Stimulated activated CD4-positive, alpha-beta T cell treated with anti-CD3 and anti-CD28 coated beads, Interleukin-1b, Interleukin-23, amount 100 ng/mL, for 48 hours (primary cell): Measurements from ENCODE around the gene SOX1.

Experiments used
- DNase-seq: peaks from one replicate; pipeline ENCODE4 v3.0.0-alpha.2; 2020

The SOX1 gene

GRCh38 chr13:112059457-112060281, 7.3 kb upstream of the SOX1 start:
- DNase-seq, result no peak

GRCh38 chr13:112060282-112060830, 6.6 kb upstream of the SOX1 start:
- no peak for DNase-seq

GRCh38 chr13:112060899-112061366, 6.0 kb upstream of the SOX1 start:
- DNase-seq, result no peak

DNA sequence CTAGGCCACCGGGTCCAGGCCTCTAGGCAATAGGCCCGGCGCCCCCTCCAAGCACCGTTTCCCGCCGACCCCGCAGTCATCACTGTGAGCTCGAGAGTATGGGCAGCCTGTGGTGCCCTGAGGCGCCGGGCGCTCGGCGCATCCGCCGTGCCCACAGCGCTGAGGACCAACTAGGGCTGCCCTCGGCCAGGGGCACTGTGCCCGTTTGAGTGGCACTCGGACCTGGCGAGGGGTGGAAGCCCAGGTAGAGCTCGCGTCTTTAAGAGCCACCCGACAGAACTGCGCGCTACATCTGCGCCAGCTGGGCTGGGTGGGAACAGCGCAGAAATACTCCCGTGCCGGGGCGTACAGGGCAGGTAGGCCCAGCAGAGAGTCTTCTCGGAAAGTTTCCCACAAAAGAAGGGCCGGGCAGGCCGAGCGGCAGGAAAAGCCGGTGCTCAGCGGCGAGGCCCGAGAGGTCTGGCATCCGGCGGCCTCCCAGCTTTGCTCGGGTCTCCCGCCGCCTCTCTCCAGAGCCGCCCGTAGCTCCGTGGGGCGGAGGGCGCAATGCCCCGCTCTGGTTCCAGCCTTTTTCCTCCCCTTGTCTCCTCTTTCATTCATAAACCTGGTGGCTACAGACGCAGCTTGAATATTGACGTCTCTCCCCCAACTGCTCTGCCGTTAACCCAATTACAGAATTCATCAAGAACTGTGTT, 5.4 kb upstream of the SOX1 start:
- no peak for DNase-seq

- no peak for DNase-seq
These were observed 4.8 kb upstream of the SOX1 start for GRCh38 chr13:112062072-112062567.

DNA sequence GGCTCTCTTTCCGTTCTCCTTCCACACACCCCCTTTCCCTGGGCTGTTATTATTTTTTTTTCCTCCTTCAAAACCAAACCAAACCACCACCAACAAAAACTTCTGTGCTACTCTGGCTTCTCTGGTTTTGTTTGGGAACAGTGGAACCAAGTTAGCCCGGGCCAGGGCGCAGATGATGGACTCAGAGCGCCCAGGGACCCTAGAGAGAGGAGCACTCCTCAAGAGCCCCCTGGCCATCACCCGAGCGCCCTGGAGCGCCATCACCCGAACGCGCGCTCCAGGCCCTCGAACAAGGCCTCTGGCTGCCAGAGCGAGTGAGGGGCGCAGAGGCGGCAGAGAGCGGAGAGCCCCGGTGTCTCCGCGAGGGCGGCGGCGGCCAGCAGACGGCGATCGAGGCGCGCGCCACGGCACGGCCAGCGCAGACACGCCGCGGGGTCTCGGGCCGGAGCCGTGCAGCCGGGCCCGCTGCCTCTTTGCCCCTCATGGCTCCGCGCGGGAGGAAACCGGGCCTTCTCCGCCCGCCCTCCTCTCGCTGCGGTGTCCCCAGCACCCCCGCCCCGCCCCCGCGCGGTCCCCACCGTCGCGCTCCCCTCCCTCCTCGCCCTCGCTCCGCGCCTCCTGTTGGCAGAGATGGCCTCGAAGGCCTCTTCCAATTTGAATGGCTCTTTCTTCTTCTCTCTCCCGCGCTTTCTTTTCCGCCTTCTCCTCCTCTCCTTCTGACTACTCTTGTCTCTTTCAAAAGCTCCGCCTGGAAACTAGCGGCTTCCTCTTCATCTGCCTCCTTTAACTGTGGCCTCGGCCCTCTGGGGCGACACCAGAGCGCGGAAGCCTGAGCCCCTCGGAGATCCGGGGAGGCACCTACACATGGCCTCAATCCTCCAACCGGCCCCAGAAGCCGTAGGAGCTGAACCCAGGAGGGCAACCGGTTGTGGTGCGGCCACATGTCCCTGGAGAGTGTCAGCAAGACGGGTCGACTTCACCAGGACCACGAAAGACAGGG, 4.1 kb upstream of the SOX1 start:
- DNase-seq, result no peak

GRCh38 chr13:112063807-112064206, 3.1 kb upstream of the SOX1 start:
- no peak for DNase-seq

- DNase-seq, result no peak
These were observed 2.7 kb upstream of the SOX1 start for GRCh38 chr13:112064222-112064621.

DNA sequence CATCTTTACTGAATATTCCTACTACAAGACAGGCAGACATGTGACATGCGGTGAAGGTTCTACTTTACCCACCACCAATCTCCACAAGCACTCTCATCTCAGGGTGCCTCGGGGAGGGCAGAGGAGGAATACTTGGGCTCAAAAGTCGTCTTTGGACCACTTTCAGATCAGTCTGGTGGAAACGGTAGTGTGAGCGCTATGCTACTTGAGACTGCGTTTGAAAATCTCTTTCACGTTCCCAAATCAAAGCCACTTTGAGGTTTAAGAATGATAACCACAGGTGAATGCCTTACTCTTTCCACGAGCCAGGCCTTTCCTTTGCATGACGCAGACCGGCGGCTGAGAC, 1.5 kb upstream of the SOX1 start:
- DNase-seq, result no peak

DNA sequence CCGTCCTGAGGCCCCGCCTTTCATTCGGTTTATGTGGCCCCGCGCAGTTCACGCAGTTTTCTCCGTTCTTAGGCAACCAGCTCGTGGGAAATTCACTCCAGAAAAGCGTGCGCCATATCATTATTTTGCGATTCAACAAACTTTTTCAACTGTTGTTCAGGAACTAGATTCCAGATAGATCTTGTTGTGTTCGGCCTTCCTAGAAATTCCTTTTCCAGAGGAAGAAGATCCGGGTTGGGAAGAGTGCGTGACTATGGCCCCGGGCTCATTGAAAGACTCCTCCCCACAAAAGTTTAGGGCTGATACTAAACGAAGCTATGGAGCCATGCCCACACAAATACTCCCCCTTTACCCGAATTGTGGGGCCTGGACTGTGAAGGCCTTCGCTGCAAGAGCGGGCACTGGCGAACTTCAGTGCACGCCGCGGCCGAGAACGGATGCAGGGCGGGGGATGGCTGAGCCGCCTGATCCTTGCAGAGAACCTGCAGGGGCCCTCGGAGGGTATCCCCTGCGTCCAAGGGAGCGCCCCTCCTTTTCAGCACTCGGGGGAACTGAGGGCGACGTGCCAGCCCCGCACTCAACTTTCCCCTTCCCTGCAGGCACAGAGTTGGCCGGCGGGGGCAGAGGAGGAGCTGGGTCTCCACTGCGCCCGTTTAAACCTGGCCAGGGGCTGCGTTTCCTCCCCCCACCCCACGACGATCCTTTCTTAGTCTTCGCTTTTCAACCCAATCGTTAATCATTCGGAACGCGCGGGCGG, 904 bp upstream of the SOX1 start:
- no peak for DNase-seq

- peak; percentile 70 for DNase-seq
These were observed 335 bp upstream of the SOX1 start for GRCh38 chr13:112066624-112067004.

GRCh38 chr13:112067871-112068539, 1.1 kb downstream of the SOX1 start:
- no peak for DNase-seq

DNA sequence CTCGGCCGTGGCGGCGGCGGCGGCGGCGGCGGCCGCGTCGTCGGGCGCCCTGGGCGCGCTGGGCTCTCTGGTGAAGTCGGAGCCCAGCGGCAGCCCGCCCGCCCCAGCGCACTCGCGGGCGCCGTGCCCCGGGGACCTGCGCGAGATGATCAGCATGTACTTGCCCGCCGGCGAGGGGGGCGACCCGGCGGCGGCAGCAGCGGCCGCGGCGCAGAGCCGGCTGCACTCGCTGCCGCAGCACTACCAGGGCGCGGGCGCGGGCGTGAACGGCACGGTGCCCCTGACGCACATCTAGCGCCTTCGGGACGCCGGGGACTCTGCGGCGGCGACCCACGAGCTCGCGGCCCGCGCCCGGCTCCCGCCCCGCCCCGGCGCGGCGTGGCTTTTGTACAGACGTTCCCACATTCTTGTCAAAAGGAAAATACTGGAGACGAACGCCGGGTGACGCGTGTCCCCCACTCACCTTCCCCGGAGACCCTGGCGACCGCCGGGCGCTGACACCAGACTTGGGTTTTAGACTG, 1.7 kb downstream of the SOX1 start:
- DNase-seq, result no peak

GRCh38 chr13:112069061-112069844, 2.3 kb downstream of the SOX1 start:
- DNase-seq, result no peak

- DNase-seq, result no peak
These were observed 2.9 kb downstream of the SOX1 start for GRCh38 chr13:112069845-112070251.

GRCh38 chr13:112071102-112071722, 4.3 kb downstream of the SOX1 start:
- no peak for DNase-seq

DNA sequence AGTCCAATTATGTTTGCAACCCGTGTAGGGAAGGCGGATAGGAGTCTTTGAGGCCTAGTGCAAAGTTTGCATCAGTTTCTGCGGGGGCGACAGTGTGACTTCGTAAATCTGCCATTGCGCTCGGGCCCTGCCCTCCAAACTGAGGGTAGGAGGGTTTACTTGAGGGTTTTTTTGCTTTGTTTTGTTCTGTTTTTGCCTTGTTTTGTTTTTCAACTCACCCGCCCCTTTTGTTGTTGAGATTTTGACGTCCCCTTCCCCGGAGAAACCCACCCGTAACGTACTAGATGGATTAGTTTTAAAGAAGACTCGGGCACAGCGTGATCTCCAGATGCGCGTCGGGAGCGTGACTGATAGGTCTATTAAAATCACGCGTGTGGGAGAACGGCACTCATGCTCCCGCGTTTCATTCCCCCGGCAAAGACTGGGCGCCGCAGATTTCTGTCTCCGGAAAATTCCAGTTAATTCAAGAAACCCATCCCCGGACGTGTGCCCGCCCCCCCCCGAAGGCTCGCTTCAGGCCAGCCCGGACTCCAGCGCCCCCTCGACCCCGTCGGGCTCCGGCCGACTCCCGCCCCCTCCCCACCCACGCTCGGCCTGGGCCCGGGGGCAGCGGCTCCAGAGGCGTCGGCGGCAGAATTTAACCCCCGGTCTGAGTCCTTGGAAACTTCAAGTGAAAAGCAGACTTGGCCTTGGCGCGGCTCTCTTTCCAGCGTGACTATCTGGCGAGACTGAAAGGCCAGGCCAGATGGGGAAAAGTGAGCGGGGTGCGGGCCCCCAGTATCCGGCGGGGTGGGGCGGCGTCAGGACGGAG, 5.0 kb downstream of the SOX1 start:
- no peak for DNase-seq

DNA sequence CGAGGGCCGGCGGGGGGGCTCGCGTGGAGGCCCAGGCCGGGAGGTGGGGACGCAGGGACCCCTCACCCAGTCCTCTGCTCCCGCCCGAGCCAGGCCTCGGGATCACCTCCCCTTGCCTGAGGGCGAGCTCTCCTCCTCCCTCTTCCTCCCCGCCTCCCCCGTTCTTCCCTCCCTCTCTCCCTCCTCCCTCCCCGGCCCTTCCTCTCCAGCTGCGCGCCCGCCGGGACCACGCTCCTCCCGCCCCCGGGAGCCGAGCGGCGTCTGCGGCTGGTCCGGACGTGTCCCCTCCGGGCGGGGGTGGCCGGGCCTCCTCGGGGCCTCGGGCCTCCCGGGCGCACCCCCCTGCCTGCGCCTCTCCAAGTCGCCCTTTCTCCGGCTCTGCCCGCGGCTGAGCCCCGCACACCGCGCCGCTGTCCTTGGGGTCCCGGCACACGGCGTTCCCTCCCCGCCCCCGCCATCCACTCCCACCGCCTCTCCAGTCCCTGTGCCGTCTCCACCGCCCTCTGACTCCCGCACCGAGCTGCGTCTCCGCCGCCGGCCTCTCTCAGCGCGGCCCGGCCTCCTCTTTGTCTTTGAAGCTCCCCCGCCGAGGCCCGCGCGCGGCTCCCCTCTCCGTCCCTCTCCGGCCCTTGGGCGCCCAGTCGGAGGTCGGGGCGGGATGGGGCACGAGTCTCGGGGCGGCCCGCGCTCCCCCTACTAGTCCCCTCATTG, 5.7 kb downstream of the SOX1 start:
- DNase-seq, result no peak
